Upper lobe of left lung (tissue), 4 donors: Measurements from ENCODE around the gene TRAPPC2.

Source experiments
- EP300 ChIP-seq, 4 donors: sonication (generic); formaldehyde crosslinking; IDR thresholded peaks; one replicate each; pipeline ENCODE4 v1.5.1; 2017; ENCODE audit warnings: antibody characterized with exemption in 4 of 4, control low read depth in 2 of 4
- POLR2A ChIP-seq, 4 donors: fragments of 450-650 bp; IDR thresholded peaks; one replicate each; pipeline ENCODE4 v1.5.1; 2016 to 2017; ENCODE audit warnings: antibody characterized with exemption in 4 of 4, mild to moderate bottlenecking in 2 of 4
- POLR2AphosphoS5 ChIP-seq, 2 donors: sonication (generic); formaldehyde crosslinking; IDR thresholded peaks; one replicate each; pipeline ENCODE4 v1.5.1; 2017; ENCODE audit warnings: antibody characterized with exemption in 2 of 2
- TF ChIP-seq, protein P1 (sequence below), 6 experiments: fragments of 450-650 bp in 4 of 6; fragments of 200-600 bp in 2 of 6; sonication (generic) in 2 of 6; IDR thresholded peaks; one replicate each; pipeline ENCODE4 v1.5.1; 2016 to 2019; ENCODE audit warnings: antibody characterized with exemption in 6 of 6

- TF ChIP-seq POLR2A (IDR thresholded peaks at IDR 0.05) (no peak), POLR2AphosphoS5 (IDR thresholded peaks at IDR 0.05) (no peak), EP300 (IDR thresholded peaks at IDR 0.05) (no peak)
- TF ChIP-seq, protein P1, sequence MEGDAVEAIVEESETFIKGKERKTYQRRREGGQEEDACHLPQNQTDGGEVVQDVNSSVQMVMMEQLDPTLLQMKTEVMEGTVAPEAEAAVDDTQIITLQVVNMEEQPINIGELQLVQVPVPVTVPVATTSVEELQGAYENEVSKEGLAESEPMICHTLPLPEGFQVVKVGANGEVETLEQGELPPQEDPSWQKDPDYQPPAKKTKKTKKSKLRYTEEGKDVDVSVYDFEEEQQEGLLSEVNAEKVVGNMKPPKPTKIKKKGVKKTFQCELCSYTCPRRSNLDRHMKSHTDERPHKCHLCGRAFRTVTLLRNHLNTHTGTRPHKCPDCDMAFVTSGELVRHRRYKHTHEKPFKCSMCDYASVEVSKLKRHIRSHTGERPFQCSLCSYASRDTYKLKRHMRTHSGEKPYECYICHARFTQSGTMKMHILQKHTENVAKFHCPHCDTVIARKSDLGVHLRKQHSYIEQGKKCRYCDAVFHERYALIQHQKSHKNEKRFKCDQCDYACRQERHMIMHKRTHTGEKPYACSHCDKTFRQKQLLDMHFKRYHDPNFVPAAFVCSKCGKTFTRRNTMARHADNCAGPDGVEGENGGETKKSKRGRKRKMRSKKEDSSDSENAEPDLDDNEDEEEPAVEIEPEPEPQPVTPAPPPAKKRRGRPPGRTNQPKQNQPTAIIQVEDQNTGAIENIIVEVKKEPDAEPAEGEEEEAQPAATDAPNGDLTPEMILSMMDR (IDR thresholded peaks at IDR 0.05), result no peak
Observed at GRCh38 chrX:13774696-13775095, 40.3 kb upstream of the TRAPPC2 start.
